Endothelial cell of umbilical vein (primary cell): Measurements from ENCODE around the gene RBP4. TPM values are rescaled to one million over a fixed set of nuclear protein-coding genes. Genes with fewer than 3 reads are reported as not detected.

Experiments used
- BruUV-seq: library from RNA; stranded (reverse); fragments of 400-500 nt; replicated peaks from 2 replicates; lab custom pipeline; 2021; lab: Mats Ljungman, UMichigan
- CTCF ChIA-PET: fragments of 300-600, 350-600 bp; sonication (Branson Sonifier 250); formaldehyde crosslinking; loops from one replicate; lab custom pipeline; 2021; ENCODE audit warnings: antibody characterized with exemption, inconsistent platforms; lab: Charles Lee
- POLR2A ChIA-PET: fragments of 300-600, 350-600 bp; sonication (Branson Sonifier 250); formaldehyde crosslinking; loops from one replicate; lab custom pipeline; 2021; ENCODE audit warnings: antibody characterized with exemption, inconsistent platforms; lab: Charles Lee
- DNase-seq: peaks from one replicate; pipeline ENCODE4 v3.0.0-alpha.2; 2011; ENCODE audit warnings: low read depth, low spot score
- FAIRE-seq: peaks from 2 replicates; lab custom pipeline; 2011; peaks lifted over from hg19 to GRCh38; lab: Jason Lieb, UNC
- H2AFZ ChIP-seq: 2 replicates; pipeline ENCODE4 v1.6.0; 2012; ENCODE audit warnings: low read depth, low read length, control low read depth, inconsistent platforms
- H3K27ac ChIP-seq: 2 replicates; pipeline ENCODE4 v1.5.1; 2011; ENCODE audit warnings: low read depth, mild to moderate bottlenecking, control low read depth, low read length, moderate library complexity; ENCODE audit not compliant: insufficient read depth
- H3K27me3 ChIP-seq, 2 experiments: 2 replicates each; pipeline versions ENCODE4 v1.6.0 to v1.6.1; 2011; ENCODE audit warnings: low read length in 2 of 2, mixed read lengths in 1 of 2; ENCODE audit not compliant: control insufficient read depth in 2 of 2, insufficient read depth in 2 of 2
- H3K36me3 ChIP-seq, 2 experiments: 2 replicates in 1 of 2; 3 replicates in 1 of 2; pipeline ENCODE4 v1.5.1; 2011; ENCODE audit warnings: low read length in 2 of 2, mild to moderate bottlenecking in 1 of 2, moderate library complexity in 1 of 2; ENCODE audit not compliant: control insufficient read depth in 2 of 2, insufficient read depth in 2 of 2; ENCODE audit errors: extremely low read depth in 1 of 2
- H3K4me1 ChIP-seq: 3 replicates; pipeline ENCODE4 v1.5.1; 2011; ENCODE audit warnings: mild to moderate bottlenecking, low read length; ENCODE audit not compliant: control insufficient read depth, insufficient read depth; ENCODE audit errors: extremely low read depth
- H3K4me2 ChIP-seq: 2 replicates; pipeline ENCODE4 v1.6.1; 2011; ENCODE audit warnings: low read length, control low read depth, mixed read lengths; ENCODE audit not compliant: insufficient read depth
- H3K4me3 ChIP-seq, 3 experiments: fragments of 200-600 bp in 1 of 3; sonication (generic), shearing (Covaris generic) in 1 of 3; replicated peaks in 1 of 3; 2 replicates each; pipeline ENCODE4 v1.5.1; 2011 to 2016; ENCODE audit warnings: control low read depth in 3 of 3, low read length in 3 of 3, mild to moderate bottlenecking in 2 of 3, inconsistent platforms in 1 of 3, low read depth in 1 of 3, moderate library complexity in 1 of 3; ENCODE audit not compliant: insufficient read depth in 1 of 3
- H3K79me2 ChIP-seq: 2 replicates; pipeline ENCODE4 v1.6.0; 2012; ENCODE audit warnings: low read length, inconsistent platforms; ENCODE audit not compliant: control insufficient read depth, insufficient read depth
- H3K9ac ChIP-seq: replicated peaks from 2 replicates; pipeline ENCODE3; 2011; ENCODE audit warnings: low read length, control low read depth; ENCODE audit not compliant: insufficient read depth; ENCODE audit errors: extremely low read depth
- H3K9me1 ChIP-seq: replicated peaks from 3 replicates; pipeline ENCODE4 v1.6.0; 2011; ENCODE audit warnings: mild to moderate bottlenecking, low read length; ENCODE audit not compliant: control insufficient read depth, insufficient read depth; ENCODE audit errors: extremely low read depth
- H3K9me3 ChIP-seq: replicated peaks from 2 replicates; pipeline ENCODE4 v1.5.1; 2012; ENCODE audit warnings: low read length, inconsistent platforms; ENCODE audit not compliant: control insufficient read depth, insufficient read depth
- H4K20me1 ChIP-seq: replicated peaks from 2 replicates; pipeline ENCODE3; 2011; ENCODE audit warnings: mild to moderate bottlenecking, low read length; ENCODE audit not compliant: control insufficient read depth, insufficient read depth; ENCODE audit errors: extremely low read depth
- EZH2 ChIP-seq: IDR thresholded peaks from 2 replicates; pipeline ENCODE4 v1.6.1; 2012; ENCODE audit warnings: borderline replicate concordance, low read depth, mild to moderate bottlenecking, moderate library complexity, low read length, inconsistent platforms; ENCODE audit not compliant: severe bottlenecking
- FOS ChIP-seq: IDR thresholded peaks from 2 replicates; pipeline ENCODE4 v1.6.1; 2011; ENCODE audit warnings: mild to moderate bottlenecking, low read length, moderate library complexity, borderline replicate concordance; ENCODE audit not compliant: insufficient read depth
- GATA2 ChIP-seq: IDR thresholded peaks from 2 replicates; pipeline ENCODE4 v1.7.0; 2011; ENCODE audit warnings: low read depth, mild to moderate bottlenecking, moderate library complexity, mixed read lengths, low read length; ENCODE audit not compliant: insufficient read length, insufficient read depth
- JUN ChIP-seq: IDR thresholded peaks from 2 replicates; pipeline ENCODE4 v1.6.1; 2011; ENCODE audit warnings: borderline replicate concordance, low read depth; ENCODE audit not compliant: insufficient read length, insufficient read depth
- POLR2A ChIP-seq: IDR thresholded peaks from 2 replicates; pipeline ENCODE4 v1.6.1; 2012; ENCODE audit warnings: low read depth, mild to moderate bottlenecking, control low read depth, low read length
- POLR2AphosphoS5 ChIP-seq: IDR thresholded peaks from 2 replicates; pipeline ENCODE4 v1.6.1; 2012; ENCODE audit warnings: low read depth, mild to moderate bottlenecking, control low read depth, low read length, moderate library complexity; ENCODE audit not compliant: insufficient read depth
- dilution Hi-C: fragments of 300-500 bp; cut with MboI; formaldehyde crosslinking; loops from one replicate; pipeline ENCODE4 v1.15.0; 2019; ENCODE audit warnings: low sequenced_read_pairs; ENCODE audit not compliant: extremely low pct_ligation_motif_present
- intact Hi-C: fragments of 100-400 bp; cut with micrococcal nuclease; formaldehyde crosslinking; loops from one replicate; pipeline ENCODE4 v1.10.0; 2022
- polyA plus RNA-seq, 4 experiments: library from polyadenylated mRNA; depleted of rRNA in 3 of 4; stranded (reverse) in 3 of 4; unstranded in 1 of 4; fragments of >200 nt; gene quantifications; 2 replicates each; pipeline versions ENCODE4 v1.2.1 to v1.2.3, GENCODE V29; 2011 to 2012; ENCODE audit warnings: missing spikeins in 1 of 4
- total RNA-seq: library from RNA; stranded (reverse); gene quantifications from 2 replicates; pipeline ENCODE4 v1.2.3, GENCODE V29; 2021
- TF ChIP-seq, protein P1 (sequence below), 2 donors: IDR thresholded peaks; 1 replicate in 1 of 2; 2 replicates in 1 of 2; pipeline ENCODE4 v1.5.1; 2011; ENCODE audit warnings: low read length in 2 of 2, mild to moderate bottlenecking in 2 of 2, moderate library complexity in 2 of 2, control low read depth in 1 of 2, inconsistent platforms in 1 of 2, low read depth in 1 of 2; ENCODE audit not compliant: insufficient read depth in 1 of 2; ENCODE audit errors: extremely low read depth in 1 of 2
- TF ChIP-seq, protein P2 (sequence below): IDR thresholded peaks from 2 replicates; pipeline ENCODE4 v1.6.1; 2011; ENCODE audit not compliant: insufficient read depth, insufficient read length

The RBP4 gene
- total and polyA plus RNA-seq, 2 donors (not counting 3 experiments of a cell fraction or from before 2014, with no cell fraction given), result not detected

DNA sequence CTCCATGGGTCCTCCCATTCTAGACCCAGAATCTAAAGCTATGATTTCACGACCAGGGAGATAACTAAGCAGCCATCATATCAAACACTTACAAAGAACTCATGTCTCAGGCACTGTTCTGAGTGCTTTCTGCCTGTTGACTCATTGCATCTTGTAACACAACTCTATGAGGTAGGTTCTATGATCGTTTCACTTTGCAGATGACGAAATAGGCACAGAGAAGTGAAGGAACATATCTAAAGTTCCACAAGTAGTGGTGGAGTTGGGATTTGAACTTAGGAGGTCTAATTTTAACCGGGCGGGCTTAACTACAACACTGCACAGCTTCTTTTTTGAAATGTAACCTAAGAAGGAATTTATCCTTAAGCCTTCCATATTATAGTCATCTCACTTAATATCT lies 2.9 kb downstream of the RBP4 start:
- dilution Hi-C loops, result no loop called here
- ChIA-PET POLR2A (no interaction called here), CTCF (no interaction called here)
- no peak overlapping the region for H3K27ac ChIP-seq
- H4K20me1 ChIP-seq, result no peaks in the 10 kb centered on the region
- H3K4me2 ChIP-seq, result no peak overlapping the region
- H2AFZ ChIP-seq, result no peak overlapping the region
- H3K27me3 ChIP-seq, result peaks cover 26 to 37% of the 10 kb centered on the region in 2 experiments
- H3K4me1 ChIP-seq, result no peaks in the 10 kb centered on the region
- H3K9ac ChIP-seq, result no peak overlapping the region
- intact Hi-C loops, result no loop called here
- H3K79me2 ChIP-seq, result no peaks in the 10 kb centered on the region
- H3K9me1 ChIP-seq, result no peaks in the 10 kb centered on the region
- BruUV-seq, result no TSS peak
- no peak overlapping the region for H3K4me3 ChIP-seq
- TF ChIP-seq EZH2, result no peak
- TF ChIP-seq, protein P1, sequence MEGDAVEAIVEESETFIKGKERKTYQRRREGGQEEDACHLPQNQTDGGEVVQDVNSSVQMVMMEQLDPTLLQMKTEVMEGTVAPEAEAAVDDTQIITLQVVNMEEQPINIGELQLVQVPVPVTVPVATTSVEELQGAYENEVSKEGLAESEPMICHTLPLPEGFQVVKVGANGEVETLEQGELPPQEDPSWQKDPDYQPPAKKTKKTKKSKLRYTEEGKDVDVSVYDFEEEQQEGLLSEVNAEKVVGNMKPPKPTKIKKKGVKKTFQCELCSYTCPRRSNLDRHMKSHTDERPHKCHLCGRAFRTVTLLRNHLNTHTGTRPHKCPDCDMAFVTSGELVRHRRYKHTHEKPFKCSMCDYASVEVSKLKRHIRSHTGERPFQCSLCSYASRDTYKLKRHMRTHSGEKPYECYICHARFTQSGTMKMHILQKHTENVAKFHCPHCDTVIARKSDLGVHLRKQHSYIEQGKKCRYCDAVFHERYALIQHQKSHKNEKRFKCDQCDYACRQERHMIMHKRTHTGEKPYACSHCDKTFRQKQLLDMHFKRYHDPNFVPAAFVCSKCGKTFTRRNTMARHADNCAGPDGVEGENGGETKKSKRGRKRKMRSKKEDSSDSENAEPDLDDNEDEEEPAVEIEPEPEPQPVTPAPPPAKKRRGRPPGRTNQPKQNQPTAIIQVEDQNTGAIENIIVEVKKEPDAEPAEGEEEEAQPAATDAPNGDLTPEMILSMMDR (IDR thresholded peaks at IDR 0.05; ENCODE audit: extremely low read depth in 1 of 2, insufficient read depth in 1 of 2, low read depth in 1 of 2, low read length in 2 of 2), result no peak
- no peak for TF ChIP-seq POLR2A
- TF ChIP-seq, protein P2, sequence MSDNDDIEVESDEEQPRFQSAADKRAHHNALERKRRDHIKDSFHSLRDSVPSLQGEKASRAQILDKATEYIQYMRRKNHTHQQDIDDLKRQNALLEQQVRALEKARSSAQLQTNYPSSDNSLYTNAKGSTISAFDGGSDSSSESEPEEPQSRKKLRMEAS, result no peak
- no peak for TF ChIP-seq GATA2
- no peaks in the 10 kb centered on the region for H3K36me3 ChIP-seq
- DNase-seq (no peak), FAIRE-seq (no peak)
- no peaks in the 10 kb centered on the region for H3K9me3 ChIP-seq

DNA sequence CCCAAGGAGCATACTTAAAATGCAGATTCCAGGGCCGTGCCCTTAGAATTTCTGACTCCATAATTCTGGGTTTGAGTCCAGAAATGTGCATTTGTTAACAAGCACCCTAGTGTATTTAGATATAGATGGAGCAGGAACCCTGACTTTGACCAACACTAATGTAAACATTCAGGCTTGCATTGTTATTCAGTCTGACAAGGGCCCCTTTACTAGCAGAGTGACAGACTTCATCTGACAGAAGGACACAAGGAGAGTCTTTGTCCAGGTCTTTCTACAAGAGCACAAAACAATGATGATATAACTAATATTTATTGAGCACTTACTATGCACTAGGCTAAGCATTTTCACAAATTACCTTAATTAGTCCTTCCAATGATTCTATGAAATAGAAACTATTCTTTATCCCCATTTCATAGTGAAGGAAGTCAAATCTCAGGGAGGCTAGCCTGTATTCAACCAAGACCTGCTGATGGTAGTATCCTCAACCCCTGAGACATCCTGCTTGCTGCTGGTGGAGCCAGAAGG lies 3.9 kb downstream of the RBP4 start:
- Histone ChIP-seq H4K20me1 (no peaks in the 10 kb centered on the region), H3K4me2 (no peak overlapping the region), H3K9ac (no peak overlapping the region), H3K9me1 (no peaks in the 10 kb centered on the region), H2AFZ (no peak overlapping the region), H3K36me3 (no peaks in the 10 kb centered on the region), H3K27me3 (peaks cover 20 to 27% of the 10 kb centered on the region in 2 experiments), H3K9me3 (no peaks in the 10 kb centered on the region), H3K4me1 (no peaks in the 10 kb centered on the region), H3K4me3 (no peak overlapping the region), H3K79me2 (no peaks in the 10 kb centered on the region), H3K27ac (no peak overlapping the region)
- no TSS peak for BruUV-seq
- intact Hi-C loops (no loop called here), dilution Hi-C loops (no loop called here)
- no peak for TF ChIP-seq POLR2A
- TF ChIP-seq GATA2, result no peak
- TF ChIP-seq POLR2AphosphoS5, result no peak
- no peak for TF ChIP-seq EZH2
- TF ChIP-seq JUN, result no peak
- TF ChIP-seq FOS, result no peak
- TF ChIP-seq, protein P1 (IDR thresholded peaks at IDR 0.05; ENCODE audit: extremely low read depth in 1 of 2, insufficient read depth in 1 of 2, low read depth in 1 of 2, low read length in 2 of 2), result no peak
- DNase-seq (no peak), FAIRE-seq (no peak)
- ChIA-PET POLR2A (no interaction called here), CTCF (no interaction called here)
